ENCODE data around the gene PARM1.

Gene PARM1

DNA sequence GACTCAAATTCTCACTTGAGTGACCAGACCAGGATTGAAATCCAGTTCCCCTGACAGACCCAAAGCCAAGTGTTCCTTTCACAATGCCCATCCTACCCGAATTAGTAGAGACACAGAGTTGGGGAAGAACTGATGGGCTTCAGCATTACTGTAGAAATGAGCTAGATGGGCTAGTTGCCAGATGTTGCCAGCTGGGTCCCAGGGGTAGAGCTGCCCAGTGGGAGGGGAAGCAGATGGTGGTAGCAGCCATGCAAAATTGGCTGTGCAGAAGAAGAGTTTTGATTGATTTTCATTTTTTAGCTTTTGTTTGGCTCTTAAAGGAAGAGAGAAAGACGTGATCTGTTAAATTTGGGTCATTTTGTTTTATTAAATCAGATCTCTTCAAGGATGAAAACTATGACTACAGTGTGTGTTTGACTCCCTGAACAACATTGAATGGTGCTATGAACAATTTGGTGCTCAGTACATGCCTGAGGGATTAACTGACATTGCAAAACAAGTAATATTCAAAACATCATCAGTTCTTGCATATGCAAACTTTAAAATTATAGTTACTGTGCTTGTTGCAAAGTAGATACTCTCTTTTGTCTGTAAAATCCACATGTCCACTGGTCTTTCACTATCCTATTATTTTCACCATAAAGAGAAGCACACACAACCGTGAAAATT is 86.0 kb downstream of the PARM1 start:
- TF ChIP-seq, protein P1, sequence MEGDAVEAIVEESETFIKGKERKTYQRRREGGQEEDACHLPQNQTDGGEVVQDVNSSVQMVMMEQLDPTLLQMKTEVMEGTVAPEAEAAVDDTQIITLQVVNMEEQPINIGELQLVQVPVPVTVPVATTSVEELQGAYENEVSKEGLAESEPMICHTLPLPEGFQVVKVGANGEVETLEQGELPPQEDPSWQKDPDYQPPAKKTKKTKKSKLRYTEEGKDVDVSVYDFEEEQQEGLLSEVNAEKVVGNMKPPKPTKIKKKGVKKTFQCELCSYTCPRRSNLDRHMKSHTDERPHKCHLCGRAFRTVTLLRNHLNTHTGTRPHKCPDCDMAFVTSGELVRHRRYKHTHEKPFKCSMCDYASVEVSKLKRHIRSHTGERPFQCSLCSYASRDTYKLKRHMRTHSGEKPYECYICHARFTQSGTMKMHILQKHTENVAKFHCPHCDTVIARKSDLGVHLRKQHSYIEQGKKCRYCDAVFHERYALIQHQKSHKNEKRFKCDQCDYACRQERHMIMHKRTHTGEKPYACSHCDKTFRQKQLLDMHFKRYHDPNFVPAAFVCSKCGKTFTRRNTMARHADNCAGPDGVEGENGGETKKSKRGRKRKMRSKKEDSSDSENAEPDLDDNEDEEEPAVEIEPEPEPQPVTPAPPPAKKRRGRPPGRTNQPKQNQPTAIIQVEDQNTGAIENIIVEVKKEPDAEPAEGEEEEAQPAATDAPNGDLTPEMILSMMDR (IDR thresholded peaks at IDR 0.05; ENCODE audit: insufficient read depth, low read length, missing control alignments): no peak
- ChIA-PET POLR2A (no interaction called here), CTCF (no interaction called here)
- no peak for DNase-seq (ENCODE audit: low read depth, low spot score)
- no peak overlapping the region for H3K4me3 ChIP-seq (ENCODE audit: low read depth, low read length)

DNA sequence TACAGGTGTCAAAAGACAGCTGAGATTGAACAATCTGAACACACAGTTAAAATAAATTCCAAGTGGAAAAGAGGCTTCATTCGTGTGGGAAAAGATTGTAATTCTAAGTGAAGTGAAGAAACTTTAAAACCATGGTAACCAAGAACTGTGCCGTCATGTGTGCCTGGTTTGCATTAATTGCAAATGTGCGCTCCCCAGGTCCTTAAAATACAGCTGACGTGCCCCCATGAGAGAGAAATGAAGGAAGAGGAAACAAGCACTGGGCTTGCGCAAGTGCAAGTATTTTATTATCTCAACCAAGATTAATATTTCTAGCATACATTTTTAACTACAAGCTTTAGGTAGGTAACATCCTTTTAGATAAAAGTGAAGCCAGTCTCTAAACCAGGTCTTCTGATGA is 92.5 kb downstream of the PARM1 start:
- CTCF ChIA-PET: no interaction called here

DNA sequence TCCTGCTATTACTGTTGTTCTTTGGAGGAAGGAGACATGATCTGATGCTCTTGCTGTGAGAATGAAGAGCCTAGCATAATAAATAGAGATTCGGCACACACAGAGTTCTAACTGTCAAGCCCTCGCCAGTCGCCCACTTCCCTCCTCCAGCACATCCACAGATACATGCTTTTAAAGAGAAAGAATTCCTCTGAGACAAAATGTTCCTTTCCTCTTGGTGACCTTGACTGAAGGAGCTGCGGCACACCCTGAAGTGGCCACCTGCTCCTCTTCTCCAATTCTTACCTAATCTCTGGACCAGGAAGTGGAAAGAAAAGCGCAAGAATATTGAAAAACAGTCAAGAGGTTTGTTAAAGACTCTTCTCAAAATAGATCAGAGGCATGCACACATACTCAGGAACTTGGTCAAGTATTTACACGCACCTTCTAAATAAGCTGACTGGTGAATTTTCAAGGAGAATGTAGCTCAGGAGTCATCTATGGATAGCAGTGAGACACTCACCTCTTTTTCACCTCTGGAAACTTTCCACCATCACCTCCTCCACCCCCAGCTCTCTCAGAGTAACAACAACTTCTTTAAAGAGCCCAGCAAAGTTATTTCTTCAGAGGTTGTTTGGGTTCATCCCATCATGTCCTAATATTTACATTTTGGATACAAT is 95.4 kb downstream of the PARM1 start:
- CTCF ChIA-PET: no interaction called here
- POLR2A ChIA-PET: no interaction called here
- DNase-seq (ENCODE audit: low read depth, low spot score): no peak
- H3K4me3 ChIP-seq (ENCODE audit: low read depth, low read length): no peak overlapping the region
- TF ChIP-seq, protein P1 (IDR thresholded peaks at IDR 0.05; ENCODE audit: insufficient read depth, low read length, missing control alignments): no peak

More for the DNA sequence above, 92.5 kb downstream of the PARM1 start:
- POLR2A ChIA-PET: no interaction called here
- no peak overlapping the region for H3K4me3 ChIP-seq (ENCODE audit: low read depth, low read length)
- DNase-seq (ENCODE audit: low read depth, low spot score): no peak
- TF ChIP-seq, protein P1 (IDR thresholded peaks at IDR 0.05; ENCODE audit: insufficient read depth, low read length, missing control alignments): no peak

DNA sequence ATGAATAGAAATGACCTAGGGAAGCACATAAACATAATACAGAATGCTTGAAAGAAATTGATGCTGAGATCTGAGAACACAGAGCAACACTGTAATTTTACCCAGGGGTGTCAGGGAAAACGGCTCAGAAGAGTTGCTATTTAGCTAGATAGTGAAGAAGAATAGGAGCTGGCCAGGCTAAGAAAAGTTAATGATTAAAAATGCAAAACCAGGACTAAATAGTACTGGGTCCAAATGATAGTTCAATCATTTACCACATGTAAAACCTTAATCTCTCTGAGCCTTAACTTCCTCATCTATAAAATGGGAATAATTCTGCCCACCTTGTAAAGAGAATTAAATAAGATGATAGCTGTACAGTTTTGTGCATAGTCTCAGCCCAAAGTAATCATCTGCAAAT is 97.1 kb downstream of the PARM1 start:
- no peak overlapping the region for H3K4me3 ChIP-seq (ENCODE audit: low read depth, low read length)
- TF ChIP-seq, protein P1 (IDR thresholded peaks at IDR 0.05; ENCODE audit: insufficient read depth, low read length, missing control alignments): no peak
- ChIA-PET POLR2A (no interaction called here), CTCF (no interaction called here)
- no peak for DNase-seq (ENCODE audit: low read depth, low spot score)

DNA sequence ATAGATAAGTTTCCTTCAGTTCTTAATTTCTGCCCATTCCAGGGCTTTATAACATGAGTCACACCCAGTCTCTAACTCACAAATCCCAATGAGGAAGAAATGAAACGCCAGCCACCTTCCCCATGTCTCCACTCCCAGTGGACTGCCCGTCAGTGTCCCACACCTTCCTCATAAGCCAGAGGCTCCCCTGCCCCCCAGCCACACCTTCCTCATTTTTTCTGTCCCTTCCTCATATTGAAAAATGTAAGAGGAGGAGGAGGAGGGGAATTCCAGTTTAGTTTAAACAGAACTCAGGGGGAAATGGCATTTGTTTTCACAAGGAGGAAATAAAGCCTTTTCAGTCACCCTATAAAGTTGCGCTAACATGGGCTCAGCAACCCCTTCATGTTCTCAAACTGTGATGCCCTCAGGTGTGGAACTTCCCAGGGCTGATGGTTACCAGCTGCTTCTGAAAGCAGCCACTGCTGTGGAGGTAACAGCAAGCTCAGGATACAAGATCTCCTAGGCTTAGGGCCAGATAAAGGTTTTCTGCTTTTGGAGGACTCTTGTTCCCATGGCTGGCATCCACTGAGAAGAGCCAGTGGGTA is 97.8 kb downstream of the PARM1 start:
- TF ChIP-seq, protein P1 (IDR thresholded peaks at IDR 0.05; ENCODE audit: insufficient read depth, low read length, missing control alignments): no peak
- ChIA-PET CTCF (no interaction called here), POLR2A (no interaction called here)
- no peak overlapping the region for H3K4me3 ChIP-seq (ENCODE audit: low read depth, low read length)
- DNase-seq (ENCODE audit: low read depth, low spot score): no peak

DNA sequence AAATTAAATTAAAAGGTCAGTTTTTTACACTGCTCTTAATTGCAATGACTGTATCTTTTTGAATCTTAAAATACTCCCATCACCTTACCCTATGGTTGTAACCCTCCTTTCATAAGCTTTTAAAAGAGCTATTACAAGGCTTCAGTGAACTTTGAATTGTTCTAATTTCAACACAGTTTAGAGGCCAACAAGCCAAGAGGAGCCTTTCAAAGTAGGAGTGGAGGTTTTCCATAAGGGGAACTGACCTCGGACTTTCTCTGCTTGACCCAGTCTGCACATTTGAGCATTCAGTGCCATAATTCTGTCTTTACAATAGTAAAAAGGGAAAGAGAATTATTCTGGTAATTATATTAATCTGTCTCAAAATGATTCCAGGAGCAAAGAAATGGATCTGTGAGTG is 98.9 kb downstream of the PARM1 start:
- POLR2A ChIA-PET: no interaction called here
- no peak for DNase-seq (ENCODE audit: low read depth, low spot score)
- TF ChIP-seq, protein P1 (IDR thresholded peaks at IDR 0.05; ENCODE audit: insufficient read depth, low read length, missing control alignments): no peak
- H3K4me3 ChIP-seq (ENCODE audit: low read depth, low read length): no peak overlapping the region
- CTCF ChIA-PET: no interaction called here
